Urinary bladder (tissue), 4 donors: ENCODE results near the gene IMP3. TPM values are rescaled to one million over a fixed set of nuclear protein-coding genes. Genes with fewer than 3 reads are reported as not detected.
A peak's percentile ranks its signal among the peaks of the same experiment; 100 is the strongest.

Experiments
- DNase-seq: peaks from one replicate; pipeline ENCODE4 v3.0.0-alpha.2; 2015; ENCODE audit errors: extremely low spot score
- H3K27ac ChIP-seq: one replicate; pipeline ENCODE4 v1.5.1; 2013; ENCODE audit warnings: low read depth, mild to moderate bottlenecking, moderate library complexity
- H3K36me3 ChIP-seq: one replicate; pipeline ENCODE4 v1.6.1; 2013; ENCODE audit warnings: mild to moderate bottlenecking, moderate library complexity; ENCODE audit not compliant: insufficient read depth
- H3K4me1 ChIP-seq: one replicate; pipeline ENCODE4 v1.6.1; 2013; ENCODE audit warnings: mild to moderate bottlenecking, moderate library complexity; ENCODE audit not compliant: insufficient read depth
- H3K4me3 ChIP-seq: one replicate; pipeline ENCODE4 v1.5.1; 2013; ENCODE audit warnings: low read depth, low read length
- WGBS: extraction: QIAGEN DNeasy Blood & Tissue Kit; methylation state at CpG from one replicate; pipeline ENCODE4 v1.1.7; 2013; 5-methylcytosine and 5-hydroxymethylcytosine counted together
- polyA plus RNA-seq: library from polyadenylated mRNA; stranded (reverse); fragments of 200-250 nt; gene quantifications from one replicate; pipeline ENCODE4 v1.2.3, GENCODE V29; 2013
- total RNA-seq: library from RNA; depleted of rRNA; stranded (reverse); fragments of >200 nt; gene quantifications from one replicate; pipeline ENCODE4 v1.2.3, GENCODE V29; 2014
- donor health status: healthy with polysubstance abuse.
- donor health status: healthy.

The IMP3 gene
- total and polyA plus RNA-seq, 2 donors, result 30.1 to 62.5 TPM

- WGBS, result 87% methylated on average over 16 of the region's 16 CpGs
- Histone ChIP-seq H3K4me3 (no peak overlapping the region), H3K36me3 (no peaks in the 10 kb centered on the region), H3K4me1 (no peaks in the 10 kb centered on the region), H3K27ac (no peak overlapping the region)
- no peak for DNase-seq
Observed at GRCh38 chr15:75677465-75678323, 37.7 kb upstream of the IMP3 start.

DNA sequence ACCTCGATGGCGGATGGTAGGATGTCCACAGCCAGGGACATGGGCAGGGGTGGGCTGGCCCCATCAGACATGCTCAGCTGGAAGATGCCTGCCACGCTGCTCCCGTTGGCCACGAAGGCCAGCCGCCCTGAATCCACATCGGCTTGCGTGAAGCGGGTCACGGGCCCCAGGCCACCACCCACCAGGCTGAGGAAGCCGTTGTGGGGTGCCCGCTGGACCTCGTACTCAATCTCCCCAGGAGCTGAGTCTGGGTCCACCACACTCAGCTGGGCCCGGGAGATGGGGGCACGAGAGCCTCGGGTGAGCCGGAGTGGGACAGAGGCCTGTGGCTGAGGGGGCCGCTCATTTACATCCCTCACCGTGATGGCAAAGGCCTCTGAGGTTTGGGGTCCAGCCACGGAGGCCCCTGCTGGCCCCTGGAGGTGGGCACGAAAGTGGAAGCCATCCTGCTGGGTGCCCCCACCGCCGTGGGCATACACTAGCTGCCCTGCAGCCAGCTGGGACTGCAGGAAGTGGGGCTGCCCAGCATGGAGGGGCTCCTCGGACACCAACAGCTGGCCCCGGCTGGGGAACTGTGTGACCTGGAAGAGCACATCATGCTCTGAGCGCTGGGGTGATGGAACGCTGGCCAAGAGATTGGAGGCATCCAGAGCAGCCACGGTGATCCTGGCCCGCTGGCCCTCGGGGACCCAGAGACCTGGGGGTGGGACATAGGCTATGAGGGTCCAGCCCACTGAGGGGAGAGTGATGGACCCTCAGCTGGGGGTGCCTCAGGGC is 36.9 kb upstream of the IMP3 start:
- 85% methylated on average over 30 of the region's 30 CpGs for WGBS
- H3K36me3 ChIP-seq, result no peaks in the 10 kb centered on the region

DNA sequence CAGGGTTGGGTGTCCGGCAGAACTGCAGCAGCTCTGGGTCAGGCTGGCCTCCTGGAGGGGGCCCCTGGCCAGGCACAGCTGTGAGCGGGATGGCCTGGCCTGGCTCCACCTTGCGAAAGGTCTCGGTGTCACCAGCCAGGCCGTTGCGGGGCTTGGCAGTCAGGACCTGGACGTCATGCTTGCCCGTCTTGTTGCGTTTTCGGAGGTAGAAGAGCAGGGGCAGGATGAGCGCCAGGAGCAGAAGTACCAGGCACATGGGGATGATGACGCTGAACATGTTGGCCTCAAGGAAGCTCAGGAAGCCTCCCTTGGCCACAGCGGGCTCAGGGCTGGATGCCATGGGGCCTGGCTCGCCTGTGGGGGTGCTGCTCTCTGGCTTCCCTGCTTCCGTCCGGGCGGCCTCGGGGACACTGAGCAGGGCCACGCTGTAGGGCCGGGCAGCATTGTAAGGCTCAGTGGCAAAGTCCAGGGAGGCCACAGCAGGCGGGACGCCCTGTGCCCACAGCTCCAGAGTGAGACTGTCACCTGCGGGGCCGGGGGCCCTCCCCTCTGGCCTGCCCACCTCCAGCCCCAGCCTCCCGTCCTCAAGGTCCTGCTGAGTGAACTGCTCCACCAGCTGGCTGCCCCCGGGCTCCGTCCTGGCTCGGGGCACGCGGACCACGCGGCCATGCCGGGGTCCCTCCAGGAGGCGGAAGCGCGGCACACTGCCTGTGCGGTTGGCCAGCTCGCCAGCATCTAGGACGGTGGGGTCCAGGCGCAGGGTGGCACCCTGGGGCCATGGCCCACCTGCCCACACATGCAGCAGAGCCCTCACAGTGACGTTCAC is 35.8 kb upstream of the IMP3 start:
- Histone ChIP-seq H3K27ac (no peak overlapping the region), H3K4me3 (no peak overlapping the region), H3K4me1 (no peaks in the 10 kb centered on the region), H3K36me3 (no peaks in the 10 kb centered on the region)
- no peak for DNase-seq
- WGBS, result 87% methylated on average over 41 of the region's 41 CpGs

More for the DNA sequence above, 36.9 kb upstream of the IMP3 start:
- Histone ChIP-seq H3K4me3 (no peak overlapping the region), H3K27ac (no peak overlapping the region), H3K4me1 (no peaks in the 10 kb centered on the region)
- no peak for DNase-seq

GRCh38 chr15:75674366-75674765 is 34.3 kb upstream of the IMP3 start:
- H3K27ac ChIP-seq, result no peak overlapping the region
- no peak for DNase-seq
- H3K4me1 ChIP-seq, result no peaks in the 10 kb centered on the region
- H3K4me3 ChIP-seq, result no peak overlapping the region
- WGBS, result 85% methylated on average over 8 of the region's 8 CpGs
- no peaks in the 10 kb centered on the region for H3K36me3 ChIP-seq

GRCh38 chr15:75673426-75674235 is 33.6 kb upstream of the IMP3 start:
- Histone ChIP-seq H3K4me1 (no peaks in the 10 kb centered on the region), H3K4me3 (no peak overlapping the region), H3K36me3 (no peaks in the 10 kb centered on the region), H3K27ac (peak overlapping the region; percentile 0)
- 48% methylated on average over 10 of the region's 10 CpGs for WGBS
- DNase-seq, result peak; percentile 55

DNA sequence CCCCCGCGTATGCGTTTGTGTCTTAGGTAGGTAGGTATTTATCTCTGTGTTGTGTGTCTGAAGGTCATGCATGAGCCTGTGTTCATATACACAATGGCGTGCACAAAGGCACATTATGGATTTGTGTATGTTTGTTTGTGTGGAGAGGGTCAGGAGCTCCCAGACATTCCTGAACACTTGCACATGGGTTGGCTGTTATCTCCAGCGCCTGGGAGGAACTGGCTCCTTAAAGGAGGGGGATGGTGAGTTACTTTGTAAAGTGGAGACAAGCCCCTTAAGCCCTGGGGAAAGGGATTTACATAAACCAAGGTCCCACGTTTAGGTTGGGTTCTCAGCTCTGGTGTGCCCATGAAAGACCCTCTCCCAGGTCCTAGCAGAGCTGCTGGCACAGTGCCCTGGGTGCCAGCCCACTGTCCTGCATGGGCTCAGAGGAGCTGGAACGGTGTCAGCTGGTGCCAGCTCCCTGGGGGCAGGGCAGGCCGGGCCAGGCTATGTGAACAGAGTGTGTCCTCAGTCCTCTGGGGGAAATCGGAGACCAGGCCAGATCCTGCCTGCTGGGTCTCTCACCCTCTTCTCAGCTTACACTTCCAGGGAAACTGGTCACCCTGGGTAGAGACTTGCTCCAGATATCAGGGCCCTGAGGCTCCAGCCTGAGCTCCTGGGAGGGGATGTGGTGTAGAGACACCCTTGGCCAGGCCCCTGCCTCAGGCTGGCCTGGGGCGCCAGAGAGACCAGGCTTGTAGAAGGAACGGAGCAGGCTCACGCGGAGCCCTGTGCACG is 32.8 kb upstream of the IMP3 start:
- Histone ChIP-seq H3K36me3 (no peaks in the 10 kb centered on the region), H3K4me3 (no peak overlapping the region), H3K4me1 (no peaks in the 10 kb centered on the region), H3K27ac (peak overlapping the region; percentile 0)
- DNase-seq, result no peak
- WGBS, result 21% methylated on average over 14 of the region's 14 CpGs

GRCh38 chr15:75671730-75672602 is 31.9 kb upstream of the IMP3 start:
- no peak overlapping the region for H3K4me3 ChIP-seq
- H3K27ac ChIP-seq, result no peak overlapping the region
- no peaks in the 10 kb centered on the region for H3K36me3 ChIP-seq
- H3K4me1 ChIP-seq, result no peaks in the 10 kb centered on the region
- WGBS, result 59% methylated on average over 11 of the region's 11 CpGs
- no peak for DNase-seq

GRCh38 chr15:75669879-75670212 is 29.8 kb upstream of the IMP3 start:
- WGBS, result 80% methylated on average over 6 of the region's 6 CpGs
- DNase-seq, result no peak
- Histone ChIP-seq H3K36me3 (no peaks in the 10 kb centered on the region), H3K4me1 (no peaks in the 10 kb centered on the region), H3K4me3 (no peak overlapping the region), H3K27ac (no peak overlapping the region)

DNA sequence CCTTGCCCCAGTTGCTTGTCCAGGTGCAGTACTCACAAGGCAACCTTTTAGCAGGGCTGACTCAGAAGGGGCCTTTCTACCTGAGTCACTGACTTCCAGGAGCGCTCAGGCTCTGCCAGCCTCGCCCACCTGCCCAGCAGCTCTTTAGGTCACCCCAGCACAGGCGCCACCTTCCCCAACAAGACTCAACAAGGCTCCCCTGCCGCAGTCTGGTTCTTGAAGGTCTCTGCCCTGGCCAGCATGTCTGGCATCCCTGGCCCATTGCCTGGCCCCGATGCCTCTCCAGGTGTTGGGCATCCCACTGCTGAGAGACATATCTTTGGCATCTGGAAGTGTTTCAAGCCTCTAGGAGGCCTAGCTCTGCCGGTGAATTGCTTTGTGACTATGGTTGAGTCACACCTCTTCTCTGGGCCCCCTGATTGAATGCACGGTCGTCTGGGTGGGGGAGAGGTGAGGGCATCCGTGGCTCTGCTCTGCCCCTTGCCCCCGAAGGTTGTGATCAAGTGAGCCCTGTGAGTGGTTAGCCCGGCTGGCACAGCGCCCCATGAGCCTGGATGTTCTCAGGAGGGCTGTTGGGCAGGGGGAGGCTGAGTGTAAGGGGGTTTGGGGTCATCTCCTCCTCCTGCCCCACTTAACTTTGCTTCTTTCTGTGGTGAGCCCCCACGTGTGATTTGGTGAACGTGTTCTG is 29.3 kb upstream of the IMP3 start:
- no peak for DNase-seq
- H3K27ac ChIP-seq, result no peak overlapping the region
- WGBS, result 67% methylated on average over 14 of the region's 14 CpGs

DNA sequence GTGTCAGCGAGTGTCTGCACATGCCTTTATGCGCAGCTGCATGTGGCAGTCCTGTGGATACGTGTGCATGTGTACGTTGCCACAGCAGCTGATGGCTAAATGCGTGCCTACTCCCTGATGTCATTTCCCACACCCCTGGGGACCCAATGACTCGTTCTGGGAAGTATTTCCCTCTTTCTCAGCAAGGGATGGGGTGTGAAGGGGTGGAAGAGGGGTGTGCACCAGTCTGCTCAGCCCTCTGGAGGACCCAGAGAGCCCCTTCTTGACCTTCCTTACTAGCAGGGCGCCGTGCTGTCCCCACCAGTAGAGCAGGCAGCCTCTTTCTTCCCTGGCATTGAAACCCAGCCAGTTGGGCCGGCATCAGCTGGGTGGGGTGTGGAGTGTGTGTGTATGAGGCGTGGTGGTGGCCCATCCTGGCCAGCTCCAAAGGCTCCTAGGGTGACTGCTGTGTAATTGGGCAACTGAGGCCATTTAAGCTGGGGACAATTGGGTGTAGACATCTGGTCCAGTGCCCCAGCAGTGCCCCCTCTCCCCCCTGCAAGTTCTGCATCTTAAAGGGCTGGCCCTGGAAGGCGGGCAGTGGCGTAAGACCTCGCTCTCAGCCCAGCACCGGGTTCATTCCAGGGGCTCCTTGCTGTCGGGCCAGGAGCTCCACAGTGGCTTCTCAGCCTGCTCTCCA is 26.9 kb upstream of the IMP3 start:
- 63% methylated on average over 15 of the region's 15 CpGs for WGBS
- no peak for DNase-seq
- no peaks in the 10 kb centered on the region for H3K36me3 ChIP-seq
- H3K27ac ChIP-seq, result peak overlapping the region; percentile 61
- H3K4me3 ChIP-seq, result no peak overlapping the region
- H3K4me1 ChIP-seq, result no peaks in the 10 kb centered on the region

More for the DNA sequence above, 29.3 kb upstream of the IMP3 start:
- H3K4me1 ChIP-seq, result no peaks in the 10 kb centered on the region
- no peak overlapping the region for H3K4me3 ChIP-seq
- H3K36me3 ChIP-seq, result no peaks in the 10 kb centered on the region

GRCh38 chr15:75663931-75664421 is 24.0 kb upstream of the IMP3 start:
- Histone ChIP-seq H3K4me3 (no peak overlapping the region), H3K4me1 (no peaks in the 10 kb centered on the region), H3K36me3 (no peaks in the 10 kb centered on the region), H3K27ac (no peak overlapping the region)
- 74% methylated on average over 11 of the region's 11 CpGs for WGBS
- DNase-seq, result no peak
